GM18909 (cell line): ENCODE measurements around the gene NT5DC1.
A peak's percentile ranks its signal among the peaks of the same experiment; 100 is the strongest.
"Not testable (repeated sequence)": the region's sequence is repeated elsewhere in the genome, so short reads cannot be mapped to it uniquely, and the experiment has no call there.

Experiments
- ATAC-seq: cut with Tn5 transposase; IDR thresholded peaks from one replicate; pipeline ENCODE4 v1.9.1; 2021; ENCODE audit warnings: mild to moderate bottlenecking; ENCODE audit not compliant: unreplicated experiment, poor library complexity

NT5DC1 gene

DNA sequence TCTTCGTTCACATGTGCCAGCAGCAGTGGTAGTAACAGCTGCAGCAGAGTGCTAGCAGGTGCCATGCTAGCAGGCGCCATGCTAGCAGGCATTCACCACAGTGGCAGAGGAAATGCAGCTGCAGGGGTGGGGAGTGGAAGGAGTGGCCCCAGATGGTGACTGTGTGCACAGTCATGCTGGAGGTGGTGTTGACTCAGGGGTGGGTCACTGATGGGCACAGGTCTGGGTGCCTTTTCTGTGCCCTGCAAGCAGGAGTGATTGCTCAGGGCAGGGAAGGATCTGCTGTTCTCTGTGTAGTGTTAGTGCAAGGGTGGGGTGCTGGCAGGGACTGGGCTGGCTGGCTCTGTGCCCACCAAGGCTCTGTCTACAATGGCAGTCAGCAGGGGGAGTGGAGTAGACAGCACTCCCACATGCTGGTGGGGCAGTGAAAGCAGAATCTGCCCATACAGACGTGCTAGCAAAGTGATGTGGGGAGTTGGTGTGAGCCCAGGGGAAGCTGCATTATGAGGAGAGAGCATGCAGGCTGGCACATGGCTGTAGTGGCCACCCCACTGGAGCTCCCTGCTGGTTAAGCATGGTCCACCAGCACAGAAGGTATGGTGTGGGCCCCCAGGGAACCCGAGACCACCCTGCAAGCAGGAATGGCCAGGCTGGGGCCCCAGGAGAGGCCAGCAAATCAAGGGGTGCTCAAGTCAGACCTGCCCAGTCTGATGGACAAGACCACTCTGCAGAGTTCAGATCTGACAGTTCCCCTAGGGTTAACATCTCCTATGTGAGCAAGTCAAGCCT is 164.6 kb downstream of the NT5DC1 start:
- no peak for ATAC-seq

DNA sequence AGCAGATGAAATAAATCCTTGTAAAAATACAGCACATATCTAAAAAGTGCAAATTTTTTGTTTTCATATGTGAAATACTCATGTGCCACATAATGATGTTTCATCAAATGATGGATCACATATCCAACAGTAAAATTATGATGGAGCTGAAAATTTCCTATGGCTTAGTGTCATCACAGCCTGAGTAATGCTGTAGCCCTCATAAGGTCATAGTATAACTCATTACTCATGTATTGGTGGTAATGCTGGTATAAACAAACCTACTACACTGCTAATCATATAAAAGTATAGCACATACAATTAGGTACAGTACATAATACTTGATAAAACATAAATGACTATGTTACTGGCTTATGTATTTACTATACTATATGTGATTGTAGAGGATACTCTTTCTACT is 166.2 kb downstream of the NT5DC1 start:
- ATAC-seq, result no peak

DNA sequence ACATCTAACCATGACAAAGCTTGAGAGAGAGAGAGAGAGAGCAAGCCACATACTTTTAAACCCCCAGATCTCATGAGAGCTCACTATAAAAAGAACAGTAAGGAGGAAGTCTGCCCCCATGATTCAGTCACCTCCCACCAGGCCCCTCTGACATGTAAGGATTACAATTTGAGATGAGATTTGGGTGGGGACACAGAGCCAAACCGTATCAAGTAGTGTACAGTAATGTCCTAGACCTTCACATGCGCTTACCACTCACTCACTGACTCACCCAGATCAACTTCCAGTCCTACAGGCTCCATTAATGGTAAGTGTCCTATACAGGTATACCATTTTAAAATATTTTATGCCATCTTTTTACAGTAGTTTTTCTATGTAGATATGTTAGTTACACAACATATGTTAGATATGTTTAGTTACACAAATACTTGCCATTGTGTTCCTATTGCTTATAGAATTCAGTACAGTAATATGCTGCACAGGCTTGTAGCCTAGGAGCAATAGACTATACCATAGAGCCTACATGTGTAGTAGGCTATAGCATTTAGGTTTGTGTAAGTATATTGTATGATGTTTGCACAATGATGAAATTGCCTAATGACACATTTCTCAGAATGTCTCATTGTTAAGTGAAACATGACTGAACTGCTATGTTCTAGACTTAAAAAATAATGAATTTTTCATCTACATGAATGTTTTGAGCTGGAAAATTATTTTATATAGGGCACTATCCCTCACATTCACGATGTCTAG is 167.4 kb downstream of the NT5DC1 start:
- peak; percentile 17 for ATAC-seq

DNA sequence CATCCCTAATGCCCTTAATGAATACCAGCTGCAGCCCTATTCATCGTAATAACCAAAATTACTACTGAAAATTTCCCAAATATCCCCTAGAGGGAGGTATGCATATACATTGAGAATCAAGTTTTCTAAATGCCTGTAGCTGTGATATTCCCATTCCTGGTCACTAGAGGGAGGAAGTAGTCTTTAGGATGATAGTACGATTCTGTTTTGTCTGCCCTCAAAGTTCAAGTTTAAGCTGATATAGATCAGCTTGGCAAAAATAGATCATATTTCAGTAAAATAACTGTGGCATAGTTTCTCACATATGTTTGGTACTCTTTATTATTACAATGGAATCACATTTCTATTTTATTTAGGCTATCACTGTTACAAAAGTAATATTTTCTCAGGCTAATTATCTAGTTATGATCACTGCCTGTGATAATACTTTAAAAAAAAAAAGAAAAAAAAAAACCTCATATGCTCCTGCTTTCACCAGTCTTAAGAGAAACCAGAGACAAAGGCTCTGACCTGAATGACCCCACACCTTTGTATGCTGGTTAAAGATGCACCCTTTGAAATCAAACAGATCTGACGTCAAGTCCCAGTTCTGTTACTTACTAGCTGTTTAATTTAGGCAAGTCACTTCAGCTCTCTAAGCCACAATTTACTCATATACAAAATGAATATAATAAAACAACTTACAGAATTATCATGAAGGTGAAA is 168.1 kb downstream of the NT5DC1 start:
- peak; percentile 90 for ATAC-seq

DNA sequence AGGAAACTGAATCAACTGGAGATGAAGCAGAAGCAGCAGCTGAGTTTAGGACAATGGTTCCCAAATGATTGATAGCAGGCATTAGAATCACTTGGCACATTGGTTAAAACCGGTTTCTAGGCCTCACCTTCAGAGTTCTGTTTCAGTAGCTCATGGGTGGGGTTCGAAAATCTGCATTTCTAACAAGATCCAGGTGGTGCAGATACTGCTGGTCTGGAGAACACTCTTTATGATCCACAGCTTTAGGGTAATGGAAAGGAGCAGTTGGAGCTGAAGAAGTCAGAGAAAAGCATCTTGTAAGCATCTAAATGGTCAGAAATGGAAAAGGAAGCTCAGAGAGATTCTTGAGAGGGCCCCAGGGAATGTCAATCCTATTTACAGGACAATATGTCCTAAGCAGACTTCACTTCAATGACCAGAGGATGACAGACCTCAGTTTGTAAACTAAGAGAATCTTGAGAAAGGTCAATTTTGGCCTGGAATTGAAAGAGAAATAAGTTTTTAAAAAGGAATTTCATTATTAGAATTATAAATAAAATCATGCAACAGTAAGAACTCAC is 170.6 kb downstream of the NT5DC1 start:
- ATAC-seq, result no peak

DNA sequence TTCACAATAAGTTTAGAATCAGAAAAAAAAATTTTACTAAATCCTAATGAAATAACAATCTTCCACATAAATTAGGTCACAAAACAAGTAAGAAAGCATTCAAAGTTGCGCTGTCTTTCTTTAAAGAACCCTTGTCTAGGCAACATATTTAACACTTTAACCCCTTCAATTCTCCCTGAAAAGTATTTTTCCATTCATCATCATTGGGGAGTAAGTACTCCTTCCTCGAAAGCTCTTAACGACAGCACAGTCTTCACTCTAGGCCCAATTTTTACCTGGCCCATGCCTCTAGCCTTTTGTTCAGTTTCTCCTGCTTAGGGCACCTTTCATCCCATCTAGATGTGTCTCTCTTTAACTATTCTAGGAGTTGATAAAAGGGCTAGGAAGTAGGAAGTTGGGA is 176.5 kb downstream of the NT5DC1 start:
- ATAC-seq, result no peak

DNA sequence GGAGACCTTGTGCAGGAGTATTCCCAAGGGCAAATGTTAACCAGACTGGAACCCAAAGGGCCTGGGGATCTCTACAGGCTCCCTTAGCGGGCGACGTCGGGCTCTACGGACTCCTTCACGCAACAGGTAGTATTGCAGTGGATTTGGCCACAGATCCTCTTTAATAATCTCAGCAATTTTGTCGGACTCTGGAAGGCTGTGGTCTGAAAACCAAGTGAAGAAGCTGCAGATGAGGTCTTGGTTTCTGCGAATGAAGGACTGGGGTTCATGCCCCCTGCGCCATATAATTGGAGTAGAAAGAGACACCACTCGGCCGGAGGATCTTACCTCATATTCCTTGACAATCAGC is 177.8 kb downstream of the NT5DC1 start:
- no peak for ATAC-seq

DNA sequence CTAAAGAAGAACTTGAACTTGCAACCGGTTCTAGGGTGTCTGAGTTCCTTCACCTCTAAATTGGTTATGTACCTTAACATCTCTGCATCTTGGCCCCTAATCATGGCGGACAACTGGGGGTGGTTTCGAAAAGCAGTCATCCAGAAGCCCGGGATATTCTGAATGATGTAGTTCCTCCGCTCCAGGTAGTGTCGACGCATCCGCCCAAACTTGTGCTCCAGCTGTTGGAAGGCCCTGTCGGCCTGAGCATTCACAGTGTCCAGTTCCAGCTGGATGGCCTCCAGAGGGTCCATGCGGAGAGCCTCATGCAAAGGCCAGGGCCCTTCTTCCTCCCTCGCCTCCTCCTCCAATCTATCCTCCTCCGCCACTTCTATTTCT is 178.2 kb downstream of the NT5DC1 start:
- no peak for ATAC-seq

DNA sequence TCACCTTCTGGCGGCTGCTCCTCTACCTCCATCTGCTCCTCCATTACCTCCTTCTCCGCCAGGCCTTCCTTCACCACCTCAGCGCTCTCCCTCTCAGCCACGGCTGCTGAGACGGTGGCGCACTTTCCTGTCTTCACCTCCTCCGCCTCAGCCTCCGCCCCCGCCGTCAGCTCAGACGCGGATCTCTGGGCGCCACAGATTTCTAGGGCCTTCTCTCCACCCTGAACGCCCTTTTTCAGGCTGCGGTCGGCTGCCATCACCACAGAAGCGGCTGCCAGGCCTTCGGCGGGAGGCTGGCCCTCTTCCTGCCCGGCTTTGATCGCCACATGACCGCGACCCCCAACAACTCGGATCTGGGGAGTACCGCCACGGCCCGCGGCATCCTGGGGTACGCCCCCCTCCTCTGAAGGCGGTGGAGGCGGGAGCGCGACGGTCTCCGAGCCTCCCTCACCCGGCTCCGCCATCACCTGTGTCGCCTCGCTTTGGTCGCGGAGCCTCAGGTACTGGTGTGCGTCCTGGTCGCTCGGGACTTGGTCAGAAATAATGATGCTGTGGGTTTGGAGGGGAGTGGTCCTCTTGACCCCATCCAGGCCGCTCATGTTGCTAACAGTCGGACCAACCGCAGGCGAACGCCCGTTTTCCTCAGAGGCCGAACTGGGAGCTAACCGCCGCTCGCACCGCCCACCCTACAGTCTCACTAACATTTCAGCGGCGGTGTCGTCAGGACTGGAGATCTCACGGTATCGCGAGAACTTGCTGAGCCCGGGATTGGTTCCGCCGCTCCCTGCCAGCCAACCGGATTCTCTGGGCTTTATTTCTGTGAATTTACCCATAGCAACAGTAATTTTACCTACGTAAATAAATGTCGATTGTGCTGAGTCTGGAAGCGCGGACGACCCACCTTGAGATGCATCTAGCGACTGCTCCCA is 178.8 kb downstream of the NT5DC1 start, which contains the start of gene TSPYL1:
Gene TSPYL1 (minus strand): TSS at position 699 of the 929 bp plus-strand sequence. CDS start 100 bp downstream, at position 599.
- peak; percentile 98 for ATAC-seq

DNA sequence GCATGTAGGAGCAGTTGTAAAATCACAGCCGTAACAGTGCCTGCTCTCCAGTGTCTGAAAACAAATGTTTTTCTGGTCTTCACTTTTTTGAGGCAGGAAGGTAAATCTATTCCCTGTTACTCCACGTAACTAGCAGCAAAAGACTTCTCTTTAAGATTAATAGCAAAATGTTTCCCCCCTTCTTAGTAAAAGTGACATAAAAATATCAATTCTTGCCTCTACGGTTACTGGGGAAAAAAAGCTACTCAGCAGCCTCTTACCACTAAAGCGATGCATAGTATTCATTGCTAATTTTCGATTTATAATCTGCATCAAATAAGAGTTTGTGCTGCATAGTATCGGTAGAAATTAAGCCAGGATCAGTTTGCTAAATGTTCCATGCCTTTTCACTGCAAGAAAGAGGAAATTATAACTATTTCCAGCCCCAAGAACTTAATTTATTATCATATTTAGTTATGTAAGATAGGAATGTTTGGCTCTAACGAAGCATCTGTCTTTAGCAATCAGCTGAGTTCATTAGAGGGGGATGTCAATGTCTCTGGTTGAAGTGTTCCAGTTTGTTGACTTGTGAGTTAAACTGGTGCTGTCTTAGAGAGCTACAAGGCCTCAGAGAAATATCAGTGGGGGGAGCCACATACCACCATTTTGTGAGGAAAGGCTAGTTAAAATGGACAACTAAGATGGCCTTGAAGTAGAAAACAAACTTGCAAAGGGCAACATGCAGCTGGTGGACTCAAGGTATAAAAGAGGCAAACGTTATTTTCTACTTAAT is 179.7 kb downstream of the NT5DC1 start:
- ATAC-seq, result no peak

DNA sequence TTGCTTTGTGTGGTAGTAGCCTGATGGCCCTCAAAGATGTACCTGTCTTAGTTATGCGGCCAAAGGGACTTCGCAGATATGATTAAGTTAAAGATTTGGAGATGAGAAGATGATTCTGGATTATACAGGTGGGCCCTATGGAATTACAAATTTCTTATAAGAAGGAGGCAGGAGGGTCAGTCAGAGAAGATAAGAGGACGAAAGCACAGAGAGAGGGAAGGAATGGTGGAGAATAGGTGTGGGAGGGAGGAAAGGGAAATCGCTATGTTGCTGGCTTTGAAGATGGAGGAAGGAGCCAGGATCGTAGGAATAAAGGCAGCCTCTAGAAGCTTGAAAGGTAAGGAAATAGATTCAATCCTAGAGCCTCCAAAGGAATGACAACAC is 180.3 kb downstream of the NT5DC1 start:
- no peak for ATAC-seq

DNA sequence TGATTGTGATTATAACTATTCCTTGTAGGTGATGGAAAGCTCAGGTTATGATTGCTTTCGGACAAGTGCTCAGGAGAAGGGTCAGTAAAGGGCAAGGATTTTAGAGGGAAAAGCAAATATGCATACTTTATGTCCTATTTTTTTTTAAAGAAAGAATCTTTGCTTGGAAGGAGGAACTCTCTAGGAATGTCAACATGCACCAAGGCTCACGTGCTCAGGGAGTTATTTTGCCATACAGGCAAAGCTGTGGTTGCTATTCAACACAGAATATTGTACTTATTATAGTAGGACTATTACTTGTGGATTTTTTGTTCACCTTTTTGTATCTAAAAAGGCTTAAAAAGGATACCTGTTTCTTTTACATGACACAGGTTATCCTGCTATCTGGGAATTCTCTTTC is 182.0 kb downstream of the NT5DC1 start:
- no peak for ATAC-seq

DNA sequence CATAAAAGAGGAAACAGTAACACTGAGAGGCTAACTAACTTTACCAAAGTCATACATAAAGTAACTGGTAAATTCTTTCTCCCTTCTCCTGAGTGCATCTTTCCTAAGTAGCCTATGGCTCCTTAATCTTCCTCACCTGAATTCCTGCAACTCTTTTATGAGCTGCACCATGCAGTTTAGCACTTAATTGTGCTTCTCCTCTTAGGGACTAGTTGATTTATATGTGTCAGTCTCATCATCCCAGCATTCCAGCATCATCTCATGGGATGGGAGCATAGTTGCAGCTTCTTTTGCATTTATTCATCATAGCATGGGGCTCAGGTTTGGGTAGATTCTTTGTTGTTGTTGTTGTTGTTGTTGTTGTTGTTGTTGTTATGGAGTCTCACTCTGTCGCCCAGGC is 182.5 kb downstream of the NT5DC1 start:
- ATAC-seq, result no peak

DNA sequence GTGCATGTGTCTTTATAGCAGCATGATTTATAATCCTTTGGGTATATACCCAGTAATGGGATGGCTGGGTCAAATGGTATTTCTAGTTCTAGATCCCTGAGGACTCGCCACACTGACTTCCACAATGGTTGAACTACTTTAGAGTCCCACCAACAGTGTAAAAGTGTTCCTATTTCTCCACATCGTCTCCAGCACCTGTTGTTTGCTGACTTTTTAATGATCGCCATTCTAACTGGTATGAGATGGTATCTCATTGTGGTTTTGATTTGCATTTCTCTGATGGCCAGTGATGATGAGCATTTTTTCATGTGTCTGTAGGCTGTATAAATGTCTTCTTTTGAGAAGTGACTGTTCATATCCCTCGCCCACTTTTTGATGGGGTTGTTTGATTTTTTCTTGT is 184.3 kb downstream of the NT5DC1 start:
- ATAC-seq, result not testable (repeated sequence)

DNA sequence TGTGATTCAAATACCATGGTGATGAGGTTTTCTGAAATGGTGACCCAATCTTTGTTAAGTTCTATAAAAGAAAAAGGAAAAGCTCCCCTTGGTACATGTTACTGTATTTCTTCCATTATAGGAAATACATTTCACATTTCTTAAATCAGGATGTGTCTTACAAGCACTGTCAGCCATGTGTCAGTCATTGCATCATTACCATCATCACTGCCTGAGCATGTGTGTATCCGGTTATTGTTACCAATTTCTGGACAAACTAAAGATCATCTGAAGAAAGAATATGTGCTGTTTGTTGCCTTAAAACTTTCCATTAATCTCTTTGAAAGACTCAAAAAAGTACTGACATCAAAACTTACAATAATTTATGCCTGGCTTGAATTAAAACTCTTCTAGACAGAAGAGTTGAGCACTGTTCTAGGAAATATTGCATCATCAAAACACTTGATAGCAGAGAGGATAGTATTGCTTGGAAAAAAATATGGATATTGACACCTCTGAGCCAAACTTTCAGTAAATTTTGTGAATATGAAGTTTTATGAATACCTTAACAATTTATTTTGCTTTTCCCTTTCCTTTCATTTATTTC is 186.2 kb downstream of the NT5DC1 start:
- no peak for ATAC-seq

DNA sequence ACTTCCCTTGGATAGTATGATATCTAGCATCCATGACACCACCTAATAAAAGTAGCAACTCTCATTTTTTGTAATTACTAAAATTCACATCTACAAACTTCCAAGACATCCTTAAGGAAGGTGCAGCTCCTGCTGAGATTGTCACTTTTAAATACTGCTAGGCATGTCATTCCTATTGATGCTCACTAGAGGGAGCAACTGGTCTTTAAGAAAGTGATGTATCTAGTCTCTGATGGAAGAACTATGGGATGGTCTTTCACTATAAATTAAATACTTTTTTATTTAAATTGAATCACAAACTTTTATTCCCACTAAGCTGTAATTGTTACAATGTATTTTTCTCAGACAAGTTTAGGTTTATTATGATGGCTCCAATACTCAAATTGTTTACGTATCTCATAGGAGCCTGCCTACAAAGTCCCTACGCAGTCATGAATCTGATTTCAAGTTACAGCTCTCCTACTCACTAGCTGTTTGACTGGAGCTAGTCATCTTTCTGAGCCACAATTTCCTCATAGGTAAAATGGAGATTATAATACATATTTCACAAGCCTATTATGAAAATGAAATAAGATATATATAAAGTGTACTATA is 187.1 kb downstream of the NT5DC1 start:
- peak; percentile 61 for ATAC-seq

DNA sequence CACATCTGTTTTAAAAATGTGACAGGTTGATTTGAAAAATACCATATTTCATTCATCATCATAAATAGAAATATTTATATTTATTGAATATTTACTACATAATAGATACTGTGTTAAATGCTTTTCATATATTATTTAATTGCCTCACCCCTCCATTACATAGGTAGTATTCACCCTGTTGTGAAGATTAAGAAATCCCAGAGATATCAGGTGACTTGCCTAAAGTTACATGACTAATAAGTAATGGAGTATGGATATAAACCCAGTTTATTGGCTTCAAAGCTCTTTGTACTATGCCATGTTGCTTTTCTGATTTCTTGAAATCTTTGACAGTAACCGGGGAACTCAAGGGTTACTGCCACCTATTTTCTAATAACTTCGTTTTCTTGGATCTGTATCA is 189.2 kb downstream of the NT5DC1 start:
- no peak for ATAC-seq

DNA sequence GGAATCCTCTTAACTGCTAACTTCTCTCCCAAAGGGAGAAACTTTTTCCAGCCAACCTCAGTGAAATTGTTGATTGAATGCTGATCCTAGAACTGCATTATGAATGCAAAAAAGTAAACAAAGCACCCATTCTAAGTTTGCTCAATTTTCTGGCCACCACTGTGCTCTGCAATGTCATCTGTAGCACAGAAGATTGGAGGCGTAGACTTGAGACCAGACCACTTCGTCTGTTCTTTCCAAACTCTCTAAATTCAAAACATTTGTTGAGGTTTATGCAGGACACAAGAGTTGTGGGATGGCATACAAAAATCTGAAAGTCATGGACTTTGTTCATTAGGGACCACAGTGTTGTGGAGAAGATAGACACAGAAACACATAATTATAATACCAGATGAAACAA is 190.1 kb downstream of the NT5DC1 start:
- no peak for ATAC-seq
